CD4-positive, alpha-beta T cell treated with Interleukin-6 for 4 hours (primary cell): Measurements from ENCODE around the gene UTS2R.
A peak's percentile ranks its signal among the peaks of the same experiment; 100 is the strongest.

Experiments
- DNase-seq: peaks from one replicate; pipeline ENCODE4 v3.0.0-alpha.2; 2020; ENCODE audit warnings: mixed read lengths

Gene UTS2R

GRCh38 chr17:82371333-82372248 is at the start of gene UTS2R:
TSS of gene UTS2R (plus strand) at chr17:82371765. CDS start at chr17:82374325, 2,560 bp downstream.
- no peak for DNase-seq

- no peak for DNase-seq
These were observed 49.6 kb upstream of the UTS2R start for GRCh38 chr17:82321947-82322466.

- no peak for DNase-seq
These were observed 48.8 kb upstream of the UTS2R start for GRCh38 chr17:82322526-82323453.

- DNase-seq: peak; percentile 0
These were observed 47.9 kb upstream of the UTS2R start for GRCh38 chr17:82323514-82324234.

GRCh38 chr17:82324566-82325285 is 46.8 kb upstream of the UTS2R start:
- DNase-seq: peak; percentile 2

- DNase-seq: peak; percentile 1
These were observed 46.0 kb upstream of the UTS2R start for GRCh38 chr17:82325286-82326180.

- no peak for DNase-seq
These were observed 44.3 kb upstream of the UTS2R start for GRCh38 chr17:82327289-82327688.

- no peak for DNase-seq
These were observed 43.8 kb upstream of the UTS2R start for GRCh38 chr17:82327757-82328140.

- DNase-seq: no peak
These were observed 43.2 kb upstream of the UTS2R start for GRCh38 chr17:82328141-82328993.

- no peak for DNase-seq
These were observed 42.5 kb upstream of the UTS2R start for GRCh38 chr17:82328994-82329507.

- no peak for DNase-seq
These were observed 41.8 kb upstream of the UTS2R start for GRCh38 chr17:82329683-82330321.

GRCh38 chr17:82330322-82331239 is 41.0 kb upstream of the UTS2R start:
- DNase-seq: no peak

GRCh38 chr17:82331345-82331939 is 40.1 kb upstream of the UTS2R start:
- no peak for DNase-seq

GRCh38 chr17:82332669-82333278 is 38.8 kb upstream of the UTS2R start:
- DNase-seq: peak; percentile 55

GRCh38 chr17:82333279-82334171 is 38.0 kb upstream of the UTS2R start, which contains the start of gene SECTM1:
TSS of gene SECTM1 (minus strand) at chr17:82333766. CDS start at chr17:82327240, 6,526 bp downstream.
- peak; percentile 46 for DNase-seq

GRCh38 chr17:82334204-82334621 is 37.4 kb upstream of the UTS2R start:
- DNase-seq: no peak
